RWPE2 (cell line): ENCODE measurements around the gene RARS1.
A peak's percentile ranks its signal among the peaks of the same experiment; 100 is the strongest.

Source experiments
- ATAC-seq: fragments of 200-7000 bp; cut with Tn5 transposase; 3 replicates; pipeline ENCODE4 v1.9.1; 2021; ENCODE audit warnings: low read depth
- DNase-seq: peaks from one replicate; pipeline ENCODE4 v3.0.0-alpha.2; 2020; ENCODE audit warnings: low spot score
- H3K27ac ChIP-seq: fragments of 450-650 bp; 2 replicates; pipeline ENCODE4 v1.5.1; 2017; ENCODE audit warnings: mild to moderate bottlenecking; ENCODE audit not compliant: poor library complexity, severe bottlenecking
- H3K27me3 ChIP-seq: fragments of 250-450 bp; sonication (Bioruptor Pico); 2 replicates; pipeline ENCODE4 v1.5.1; 2021; ENCODE audit warnings: mild to moderate bottlenecking, moderate library complexity; ENCODE audit not compliant: insufficient read depth, poor library complexity, severe bottlenecking
- H3K36me3 ChIP-seq: fragments of 250-450 bp; sonication (Bioruptor Pico); 2 replicates; pipeline ENCODE4 v1.5.1; 2020; ENCODE audit warnings: low read depth, mild to moderate bottlenecking, moderate library complexity
- H3K4me1 ChIP-seq: fragments of 250-450 bp; sonication (Bioruptor Pico); 2 replicates; pipeline ENCODE4 v1.5.1; 2021; ENCODE audit warnings: mild to moderate bottlenecking, moderate library complexity; ENCODE audit not compliant: insufficient read depth, poor library complexity, severe bottlenecking
- H3K4me3 ChIP-seq: fragments of 250-450 bp; sonication (Bioruptor Pico); 2 replicates; pipeline ENCODE4 v1.5.1; 2021; ENCODE audit warnings: mild to moderate bottlenecking, moderate library complexity; ENCODE audit not compliant: severe bottlenecking
- H3K9me3 ChIP-seq: fragments of 250-450 bp; sonication (Bioruptor Pico); 2 replicates; pipeline ENCODE4 v1.5.1; 2021; ENCODE audit warnings: mild to moderate bottlenecking, moderate library complexity; ENCODE audit not compliant: severe bottlenecking
- TF ChIP-seq, protein P1 (sequence below): fragments of 450-650 bp; IDR thresholded peaks from one replicate; pipeline ENCODE4 v1.5.1; 2017; ENCODE audit warnings: mild to moderate bottlenecking, moderate library complexity; ENCODE audit not compliant: poor library complexity, severe bottlenecking

RARS1 gene

DNA sequence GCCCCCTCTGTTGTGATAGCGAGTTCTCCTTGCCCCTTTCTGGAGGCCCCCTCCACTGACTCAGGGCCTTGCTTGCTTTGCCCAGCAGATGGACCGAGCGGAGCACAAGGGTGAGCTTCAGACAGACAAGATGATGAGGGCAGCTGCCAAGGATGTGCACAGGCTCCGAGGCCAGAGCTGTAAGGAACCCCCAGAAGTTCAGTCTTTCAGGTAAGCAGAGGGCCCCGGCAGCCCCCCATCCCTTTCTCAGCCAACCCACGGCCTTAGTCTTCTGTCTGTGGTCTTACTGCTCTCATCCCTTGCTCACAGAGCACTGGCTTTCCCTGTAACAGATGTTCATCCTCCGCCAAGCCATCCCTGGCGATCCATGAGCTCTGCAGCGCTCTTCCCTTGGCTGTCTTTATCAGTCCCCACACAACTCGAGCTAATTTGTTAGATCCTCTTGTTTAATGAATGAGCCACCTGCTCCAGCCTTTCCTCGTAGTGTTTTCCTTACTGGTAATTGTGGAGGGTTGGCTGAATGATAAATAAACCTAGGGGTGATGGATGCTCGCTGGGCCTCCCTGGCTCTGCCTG lies 18.4 kb upstream of the RARS1 start:
- ATAC-seq: no peak
- TF ChIP-seq, protein P1, sequence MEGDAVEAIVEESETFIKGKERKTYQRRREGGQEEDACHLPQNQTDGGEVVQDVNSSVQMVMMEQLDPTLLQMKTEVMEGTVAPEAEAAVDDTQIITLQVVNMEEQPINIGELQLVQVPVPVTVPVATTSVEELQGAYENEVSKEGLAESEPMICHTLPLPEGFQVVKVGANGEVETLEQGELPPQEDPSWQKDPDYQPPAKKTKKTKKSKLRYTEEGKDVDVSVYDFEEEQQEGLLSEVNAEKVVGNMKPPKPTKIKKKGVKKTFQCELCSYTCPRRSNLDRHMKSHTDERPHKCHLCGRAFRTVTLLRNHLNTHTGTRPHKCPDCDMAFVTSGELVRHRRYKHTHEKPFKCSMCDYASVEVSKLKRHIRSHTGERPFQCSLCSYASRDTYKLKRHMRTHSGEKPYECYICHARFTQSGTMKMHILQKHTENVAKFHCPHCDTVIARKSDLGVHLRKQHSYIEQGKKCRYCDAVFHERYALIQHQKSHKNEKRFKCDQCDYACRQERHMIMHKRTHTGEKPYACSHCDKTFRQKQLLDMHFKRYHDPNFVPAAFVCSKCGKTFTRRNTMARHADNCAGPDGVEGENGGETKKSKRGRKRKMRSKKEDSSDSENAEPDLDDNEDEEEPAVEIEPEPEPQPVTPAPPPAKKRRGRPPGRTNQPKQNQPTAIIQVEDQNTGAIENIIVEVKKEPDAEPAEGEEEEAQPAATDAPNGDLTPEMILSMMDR: no peak
- DNase-seq: no peak
- no peak overlapping the region for H3K4me3 ChIP-seq
- no peaks in the 10 kb centered on the region for H3K9me3 ChIP-seq
- no peaks in the 10 kb centered on the region for H3K27me3 ChIP-seq
- H3K27ac ChIP-seq: no peak overlapping the region
- H3K4me1 ChIP-seq: peaks cover 8% of the 10 kb centered on the region
- H3K36me3 ChIP-seq: peaks cover 79% of the 10 kb centered on the region

DNA sequence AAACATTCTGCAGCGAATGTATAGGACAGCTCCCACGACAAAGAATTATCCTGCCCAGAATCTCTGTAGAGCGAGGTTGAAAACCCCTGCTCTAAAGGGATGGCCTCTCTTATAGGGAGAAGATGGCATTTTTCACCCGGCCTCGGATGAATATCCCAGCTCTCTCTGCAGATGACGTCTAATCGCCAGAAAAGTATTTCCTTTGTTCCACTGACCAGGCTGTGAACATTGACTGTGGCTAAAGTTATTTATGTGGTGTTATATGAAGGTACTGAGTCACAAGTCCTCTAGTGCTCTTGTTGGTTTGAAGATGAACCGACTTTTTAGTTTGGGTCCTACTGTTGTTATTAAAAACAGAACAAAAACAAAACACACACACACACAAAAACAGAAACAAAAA lies 17.4 kb upstream of the RARS1 start:
- no peak for DNase-seq
- Histone ChIP-seq H3K9me3 (no peaks in the 10 kb centered on the region), H3K27me3 (no peaks in the 10 kb centered on the region), H3K27ac (no peak overlapping the region), H3K4me3 (no peak overlapping the region), H3K36me3 (peaks cover 71% of the 10 kb centered on the region), H3K4me1 (peaks cover 8% of the 10 kb centered on the region)
- ATAC-seq: no peak
- TF ChIP-seq, protein P1: no peak

DNA sequence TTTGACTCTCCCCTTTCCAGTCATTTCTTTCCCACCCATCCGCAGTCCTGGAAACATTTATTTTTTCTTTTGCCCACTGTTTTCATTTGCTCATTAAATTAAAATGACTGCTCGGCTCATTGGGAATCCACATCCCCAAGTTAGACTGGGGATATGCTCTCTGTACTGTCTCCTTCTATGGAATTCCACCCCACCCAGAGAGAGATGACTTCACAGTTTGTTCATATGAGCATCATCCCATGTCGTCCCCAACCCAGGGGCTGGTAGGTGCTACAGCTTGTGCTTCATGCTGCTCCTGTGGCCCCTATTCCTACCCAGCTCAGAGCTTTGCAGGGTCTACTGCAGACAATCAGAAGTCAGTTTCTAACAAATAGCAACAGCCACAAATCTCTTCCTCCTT lies 16.5 kb upstream of the RARS1 start:
- Histone ChIP-seq H3K4me1 (peaks cover 8% of the 10 kb centered on the region), H3K36me3 (peaks cover 69% of the 10 kb centered on the region), H3K27ac (no peak overlapping the region), H3K4me3 (no peak overlapping the region), H3K27me3 (no peaks in the 10 kb centered on the region), H3K9me3 (no peaks in the 10 kb centered on the region)
- TF ChIP-seq, protein P1: no peak
- DNase-seq: no peak
- ATAC-seq: no peak

DNA sequence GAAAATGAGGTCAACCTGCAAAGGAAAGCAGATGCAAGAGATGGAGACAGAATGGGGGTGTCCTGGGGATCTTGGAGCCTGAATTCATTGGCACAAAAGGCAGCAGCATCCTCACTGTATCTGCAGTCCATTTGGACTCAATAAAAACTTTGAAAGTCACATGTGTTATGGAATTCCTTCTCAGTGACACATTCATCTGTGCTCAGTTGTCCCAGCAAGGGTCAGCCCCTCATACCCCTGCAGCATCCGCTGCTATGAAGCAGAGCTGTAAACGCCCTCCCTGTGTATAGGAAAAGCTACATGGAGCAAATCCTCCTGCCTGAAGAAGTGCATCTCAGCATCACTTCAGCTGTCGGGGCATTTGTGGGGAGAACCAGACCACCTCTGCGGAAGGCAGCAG lies 14.5 kb upstream of the RARS1 start:
- H3K27ac ChIP-seq: peak overlapping the region; percentile 35
- H3K36me3 ChIP-seq: peaks cover 52% of the 10 kb centered on the region
- H3K4me1 ChIP-seq: peaks cover 8% of the 10 kb centered on the region
- DNase-seq (no peak), ATAC-seq (no peak)
- H3K4me3 ChIP-seq: no peak overlapping the region
- H3K27me3 ChIP-seq: no peaks in the 10 kb centered on the region
- TF ChIP-seq, protein P1: no peak
- no peaks in the 10 kb centered on the region for H3K9me3 ChIP-seq

DNA sequence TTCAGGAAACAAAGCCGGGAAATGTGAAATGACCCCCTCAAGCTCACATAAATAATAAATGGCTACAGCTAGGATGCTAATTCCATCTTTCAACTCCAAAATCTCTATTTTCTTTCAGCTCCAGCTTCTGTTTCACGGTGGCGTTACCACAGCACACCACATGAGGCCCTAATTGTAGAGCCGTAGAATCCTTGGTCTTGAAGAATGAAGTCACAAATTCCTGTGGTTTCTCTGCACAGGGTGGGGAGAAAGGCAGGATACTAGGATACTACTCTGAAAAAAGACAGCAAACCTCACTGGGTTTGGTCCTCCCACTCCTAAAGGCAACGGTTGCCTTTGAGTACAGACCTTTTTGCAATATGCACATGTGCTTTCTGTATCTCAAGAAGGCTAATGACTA lies 13.9 kb upstream of the RARS1 start:
- Histone ChIP-seq H3K4me1 (peaks cover 8% of the 10 kb centered on the region), H3K27ac (peak overlapping the region; percentile 35), H3K9me3 (no peaks in the 10 kb centered on the region), H3K27me3 (no peaks in the 10 kb centered on the region), H3K4me3 (no peak overlapping the region), H3K36me3 (peaks cover 46% of the 10 kb centered on the region)
- TF ChIP-seq, protein P1: peak; percentile 59
- ATAC-seq: peak; percentile 98
- no peak for DNase-seq
